Breast epithelium (tissue), 4 donors: ENCODE data around the gene SCUBE3. TPM values are rescaled to one million over a fixed set of nuclear protein-coding genes. Genes with fewer than 3 reads are reported as not detected.

ENCODE experiments used
- DNase-seq, 2 donors: peaks; one replicate each; pipeline ENCODE4 v3.0.0-alpha.2; 2019; ENCODE audit warnings: low spot score in 2 of 2
- H3K27ac ChIP-seq, 2 donors: fragments of 200-600 bp; sonication (generic) in 1 of 2; one replicate each; pipeline ENCODE4 v1.5.1; 2016 to 2019; ENCODE audit warnings: mild to moderate bottlenecking in 1 of 2
- H3K27me3 ChIP-seq, 2 donors: fragments of 200-600 bp; sonication (generic) in 1 of 2; one replicate each; pipeline versions ENCODE4 v1.5.1 to v1.6.0; 2017 to 2019; ENCODE audit warnings: control low read depth in 1 of 2, mild to moderate bottlenecking in 1 of 2
- H3K36me3 ChIP-seq: fragments of 200-600 bp; one replicate; pipeline ENCODE4 v1.5.1; 2019
- H3K4me1 ChIP-seq, 2 donors: fragments of 200-600 bp; sonication (generic); one replicate each; pipeline ENCODE4 v1.5.1; 2016 to 2019; ENCODE audit warnings: control low read depth in 1 of 2
- H3K4me3 ChIP-seq, 3 donors: fragments of 200-600 bp; sonication (generic); 1 replicate in 2 of 3; 2 replicates in 1 of 3; pipeline ENCODE4 v1.5.1; 2016 to 2019; ENCODE audit warnings: mild to moderate bottlenecking in 3 of 3, moderate library complexity in 2 of 3
- H3K9me3 ChIP-seq, 2 donors: fragments of 200-600 bp; sonication (generic) in 1 of 2; one replicate each; pipeline ENCODE4 v1.5.1; 2016 to 2019; ENCODE audit warnings: control low read depth in 1 of 2
- CTCF ChIP-seq, 3 donors: fragments of 450-650 bp; IDR thresholded peaks; one replicate each; pipeline ENCODE4 v1.5.1; 2016 to 2017; ENCODE audit warnings: antibody characterized with exemption in 3 of 3, mild to moderate bottlenecking in 3 of 3, moderate library complexity in 3 of 3
- POLR2A ChIP-seq: fragments of 450-650 bp; IDR thresholded peaks from one replicate; pipeline ENCODE4 v1.6.1; 2016; ENCODE audit warnings: antibody characterized with exemption, mild to moderate bottlenecking, moderate library complexity
- POLR2AphosphoS5 ChIP-seq, 3 donors: sonication (generic); formaldehyde crosslinking; IDR thresholded peaks; one replicate each; pipeline ENCODE4 v1.6.1; 2017; ENCODE audit warnings: antibody characterized with exemption in 3 of 3
- intact Hi-C: fragments of 100-400 bp; cut with DNase I; formaldehyde crosslinking; loops from one replicate; pipeline ENCODE4 v1.15.1; 2023; ENCODE audit warnings: low total_unique reads
- total RNA-seq, 3 donors: library from RNA; depleted of rRNA; stranded (reverse); fragments of >200 nt; gene quantifications; one replicate each; pipeline ENCODE4 v1.1.0, GENCODE V29; 2016

SCUBE3 gene
- total RNA-seq, 3 donors from 2014 or later = under 0.01 to 0.33 (median under 0.01) TPM

GRCh38 chr6:35291491-35291890 lies 77.7 kb downstream of the SCUBE3 start:
- intact Hi-C loops = no loop called here
- Histone ChIP-seq H3K4me3 (no peak overlapping the region), H3K27ac (no peak overlapping the region), H3K4me1 (no peaks in the 10 kb centered on the region), H3K27me3 (no peaks in the 10 kb centered on the region), H3K9me3 (no peaks in the 10 kb centered on the region), H3K36me3 (peaks cover 15% of the 10 kb centered on the region)
- TF ChIP-seq POLR2A = no peak
- TF ChIP-seq POLR2AphosphoS5 (IDR thresholded peaks at IDR 0.05) = no peak
- TF ChIP-seq CTCF (IDR thresholded peaks at IDR 0.05) = no peak
- no peak for DNase-seq

GRCh38 chr6:35292494-35292893 lies 78.7 kb downstream of the SCUBE3 start:
- TF ChIP-seq POLR2A (no peak), CTCF (IDR thresholded peaks at IDR 0.05) (no peak), POLR2AphosphoS5 (IDR thresholded peaks at IDR 0.05) (no peak)
- Histone ChIP-seq H3K9me3 (no peaks in the 10 kb centered on the region), H3K36me3 (peaks cover 15% of the 10 kb centered on the region), H3K4me3 (no peak overlapping the region), H3K27me3 (no peaks in the 10 kb centered on the region), H3K4me1 (peaks cover 3 to 6% of the 10 kb centered on the region in 2 donors), H3K27ac (no peak overlapping the region)
- no peak for DNase-seq
- intact Hi-C loops = no loop called here

DNA sequence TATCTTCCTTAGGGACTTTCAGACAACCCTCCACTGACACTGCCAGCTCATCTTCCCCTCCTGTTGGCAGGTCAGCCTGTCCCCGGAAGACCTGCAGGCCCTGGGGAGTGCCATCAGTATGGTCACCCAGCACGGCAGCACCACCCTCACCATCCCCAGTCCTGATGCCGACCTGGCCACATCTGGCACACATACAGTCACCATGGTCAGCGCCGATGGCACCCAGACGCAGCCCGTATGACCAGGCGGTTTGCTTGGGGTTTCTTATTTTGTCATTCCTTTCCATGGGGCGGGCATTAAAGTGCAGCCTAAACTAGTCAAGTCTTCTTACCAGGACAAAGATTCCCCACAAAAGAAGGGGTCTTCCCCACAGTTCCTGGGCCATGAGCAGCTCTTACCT lies 79.9 kb downstream of the SCUBE3 start:
- no peaks in the 10 kb centered on the region for H3K9me3 ChIP-seq
- H3K4me3 ChIP-seq = no peak overlapping the region
- H3K27ac ChIP-seq = no peak overlapping the region
- H3K36me3 ChIP-seq = peaks cover 9% of the 10 kb centered on the region
- intact Hi-C loops = no loop called here
- no peak for TF ChIP-seq POLR2A
- no peak for TF ChIP-seq CTCF (IDR thresholded peaks at IDR 0.05)
- TF ChIP-seq POLR2AphosphoS5 (IDR thresholded peaks at IDR 0.05) = no peak
- no peak for DNase-seq
- peaks cover 4 to 6% of the 10 kb centered on the region in 2 donors for H3K4me1 ChIP-seq
- H3K27me3 ChIP-seq = no peaks in the 10 kb centered on the region

GRCh38 chr6:35294308-35294945 lies 80.7 kb downstream of the SCUBE3 start:
- intact Hi-C loops = no loop called here
- DNase-seq = no peak
- Histone ChIP-seq H3K9me3 (no peaks in the 10 kb centered on the region), H3K4me3 (no peak overlapping the region), H3K27me3 (no peaks in the 10 kb centered on the region), H3K36me3 (peaks cover 9% of the 10 kb centered on the region), H3K4me1 (peaks cover 4 to 6% of the 10 kb centered on the region in 2 donors), H3K27ac (no peak overlapping the region)
- TF ChIP-seq POLR2A (no peak), CTCF (IDR thresholded peaks at IDR 0.05) (peak; percentile 51 to 67 (median 66)), POLR2AphosphoS5 (IDR thresholded peaks at IDR 0.05) (no peak)

DNA sequence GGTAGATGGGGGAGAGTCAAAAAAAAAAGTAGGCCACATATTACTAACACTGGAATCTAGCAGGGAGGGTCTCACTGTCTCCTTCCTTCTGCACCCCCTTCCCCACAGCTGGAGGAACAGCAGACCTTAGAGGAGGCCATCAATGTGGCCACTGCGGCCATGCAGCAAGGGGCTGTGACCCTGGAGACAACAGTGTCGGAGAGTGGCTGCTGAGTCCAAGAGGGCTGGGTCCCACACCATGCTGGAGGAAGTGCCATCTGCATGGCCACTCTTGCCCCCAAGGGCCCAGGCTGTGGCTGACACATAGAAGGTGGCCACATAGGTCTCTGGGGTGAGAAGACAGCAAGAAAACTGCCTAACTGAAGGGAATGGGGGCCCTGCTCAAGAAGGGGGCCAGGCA lies 81.3 kb downstream of the SCUBE3 start:
- no peaks in the 10 kb centered on the region for H3K27me3 ChIP-seq
- no peak overlapping the region for H3K27ac ChIP-seq
- H3K9me3 ChIP-seq = no peaks in the 10 kb centered on the region
- intact Hi-C loops = loop anchor here (5.0 kb wide), 1 partner anchor 522 kb away; no protein-coding TSS in a partner anchor
- no peak overlapping the region for H3K4me3 ChIP-seq
- peaks cover 9% of the 10 kb centered on the region for H3K36me3 ChIP-seq
- H3K4me1 ChIP-seq = peaks cover 4 to 6% of the 10 kb centered on the region in 2 donors
- no peak for TF ChIP-seq POLR2A
- TF ChIP-seq POLR2AphosphoS5 (IDR thresholded peaks at IDR 0.05) = no peak
- no peak for TF ChIP-seq CTCF (IDR thresholded peaks at IDR 0.05)
- no peak for DNase-seq
